ENCODE data around the gene C1orf198.

Gene C1orf198

GRCh38 chr1:230909974-230910754 lies 41.8 kb upstream of the C1orf198 start:
- TF ChIP-seq CTCF (IDR thresholded peaks at IDR 0.05; ENCODE audit: control insufficient read depth, extremely low read depth, insufficient read depth) = no peak
- no peak overlapping the region for H3K4me3 ChIP-seq (ENCODE audit: low read depth, low read length)
- no peak for DNase-seq (ENCODE audit: low read depth)

GRCh38 chr1:230907472-230908205 lies 39.3 kb upstream of the C1orf198 start:
- DNase-seq (ENCODE audit: low read depth) = no peak
- no peak overlapping the region for H3K4me3 ChIP-seq (ENCODE audit: low read depth, low read length)
- TF ChIP-seq CTCF (IDR thresholded peaks at IDR 0.05; ENCODE audit: control insufficient read depth, extremely low read depth, insufficient read depth) = no peak

GRCh38 chr1:230906226-230906625 lies 37.9 kb upstream of the C1orf198 start:
- no peak overlapping the region for H3K4me3 ChIP-seq (ENCODE audit: low read depth, low read length)
- no peak for DNase-seq (ENCODE audit: low read depth)
- TF ChIP-seq CTCF (IDR thresholded peaks at IDR 0.05; ENCODE audit: control insufficient read depth, extremely low read depth, insufficient read depth) = no peak

GRCh38 chr1:230905733-230906132 lies 37.4 kb upstream of the C1orf198 start:
- H3K4me3 ChIP-seq (ENCODE audit: low read depth, low read length) = no peak overlapping the region
- no peak for TF ChIP-seq CTCF (IDR thresholded peaks at IDR 0.05; ENCODE audit: control insufficient read depth, extremely low read depth, insufficient read depth)
- DNase-seq (ENCODE audit: low read depth) = no peak

- no peak for TF ChIP-seq CTCF (IDR thresholded peaks at IDR 0.05; ENCODE audit: control insufficient read depth, extremely low read depth, insufficient read depth)
- DNase-seq (ENCODE audit: low read depth) = no peak
- no peak overlapping the region for H3K4me3 ChIP-seq (ENCODE audit: low read depth, low read length)
These were observed 34.1 kb upstream of the C1orf198 start for GRCh38 chr1:230902349-230902923.

GRCh38 chr1:230901671-230902070 lies 33.4 kb upstream of the C1orf198 start:
- no peak for TF ChIP-seq CTCF (IDR thresholded peaks at IDR 0.05; ENCODE audit: control insufficient read depth, extremely low read depth, insufficient read depth)
- DNase-seq (ENCODE audit: low read depth) = no peak
- no peak overlapping the region for H3K4me3 ChIP-seq (ENCODE audit: low read depth, low read length)
